HG03196 (cell line): Measurements from ENCODE around the gene TECR.
"Not testable (repeated sequence)": the region's sequence is repeated elsewhere in the genome, so short reads cannot be mapped to it uniquely, and the experiment has no call there.

Experiments used
- ATAC-seq: cut with Tn5 transposase; IDR thresholded peaks from one replicate; pipeline ENCODE4 v1.9.1; 2021; ENCODE audit not compliant: unreplicated experiment

The TECR gene

DNA sequence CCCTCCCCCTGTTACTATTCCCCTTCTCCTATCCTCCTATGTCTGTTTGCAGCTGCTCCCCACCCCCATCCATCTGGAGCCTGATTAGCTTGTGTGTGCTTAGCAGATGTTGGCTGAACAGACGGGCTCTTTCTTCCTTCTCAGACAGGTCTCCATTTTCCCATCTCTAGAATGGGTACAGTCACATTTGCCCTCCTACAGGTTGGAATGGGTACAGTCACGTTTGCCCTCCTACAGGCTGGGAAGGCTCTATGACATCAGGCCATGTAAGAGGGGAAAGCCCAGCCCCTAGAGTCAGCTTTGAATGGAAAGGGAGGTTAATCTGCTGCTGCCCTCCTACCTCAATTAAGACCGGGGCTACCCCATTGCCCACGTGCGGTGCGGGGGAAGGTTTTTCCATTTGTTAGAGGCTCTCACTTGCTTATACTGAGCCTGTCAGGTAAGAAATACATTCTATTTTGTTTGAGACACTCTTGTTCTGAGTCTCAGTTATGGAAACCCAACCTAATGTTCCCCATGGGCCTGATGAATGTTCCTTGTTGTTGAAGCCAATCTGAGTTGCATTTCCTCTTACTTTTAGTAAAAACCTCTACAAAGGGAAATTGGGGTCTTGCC is 51.3 kb downstream of the TECR start:
- no peak for ATAC-seq

DNA sequence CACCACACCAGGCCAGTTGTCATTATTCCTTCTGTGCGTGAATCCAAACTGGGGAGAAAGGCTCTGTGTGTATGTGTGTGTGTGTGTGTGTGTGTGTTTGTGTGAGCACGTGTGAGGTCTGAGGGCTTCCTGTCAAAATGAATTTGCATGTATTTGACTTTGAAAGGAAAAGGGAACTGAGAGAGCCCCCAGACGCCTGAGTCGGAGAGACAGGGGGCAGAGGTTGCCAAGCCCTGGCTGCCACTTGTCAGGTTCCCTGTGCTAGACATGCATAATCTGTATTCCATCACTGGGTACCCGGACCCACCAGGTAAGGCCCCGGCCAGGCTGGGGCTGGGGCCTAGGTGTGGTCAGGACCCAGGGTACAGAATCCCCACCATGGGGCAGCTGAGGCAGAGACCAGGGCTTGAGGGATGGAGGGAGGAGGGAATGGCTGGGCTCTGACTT is 53.5 kb downstream of the TECR start, which contains the start of gene CLEC17A:
Gene CLEC17A, plus strand, starts transcription at position 191 of the 447 bp plus-strand sequence. Its CDS starts 77 bp downstream, at position 268.
- ATAC-seq: no peak

DNA sequence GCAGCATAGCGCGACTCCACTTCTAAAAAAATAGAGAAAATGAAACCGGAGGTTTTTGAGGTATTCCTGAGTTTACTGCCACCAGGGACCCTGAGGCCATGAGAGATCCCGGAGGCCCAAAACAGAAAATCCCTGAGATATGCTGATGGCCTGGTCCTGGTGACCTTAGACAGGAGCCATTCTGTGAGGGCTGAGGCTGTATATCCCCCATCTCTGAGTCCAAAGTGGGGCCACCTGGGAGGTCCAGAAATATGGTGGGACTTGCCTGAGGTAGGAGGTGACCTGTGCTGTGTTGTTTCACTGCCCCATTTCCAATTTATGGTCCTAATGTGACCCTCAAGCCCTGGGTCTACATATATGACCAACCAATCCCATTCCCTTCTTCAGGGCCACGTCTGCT is 55.0 kb downstream of the TECR start:
- ATAC-seq: not testable (repeated sequence)

DNA sequence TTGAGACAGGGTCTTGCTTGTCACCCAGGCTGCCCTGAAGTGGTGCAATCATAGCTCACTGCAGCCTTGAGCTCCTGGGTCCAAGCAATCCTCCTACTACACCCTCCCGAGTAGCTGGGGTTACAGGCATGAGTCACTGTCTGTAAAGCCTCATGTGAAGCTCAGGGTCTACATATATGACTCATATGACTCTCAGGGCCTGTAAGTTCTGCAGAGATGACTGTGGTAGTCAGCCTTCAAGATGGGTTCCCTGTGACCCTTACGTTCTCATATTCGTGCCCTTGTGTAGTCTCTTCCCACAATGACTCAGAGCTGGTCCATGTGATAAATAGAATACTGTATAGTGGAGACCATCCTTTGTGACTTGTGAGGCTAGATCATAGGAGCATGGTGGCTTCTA is 55.8 kb downstream of the TECR start:
- peak; percentile 69 for ATAC-seq

DNA sequence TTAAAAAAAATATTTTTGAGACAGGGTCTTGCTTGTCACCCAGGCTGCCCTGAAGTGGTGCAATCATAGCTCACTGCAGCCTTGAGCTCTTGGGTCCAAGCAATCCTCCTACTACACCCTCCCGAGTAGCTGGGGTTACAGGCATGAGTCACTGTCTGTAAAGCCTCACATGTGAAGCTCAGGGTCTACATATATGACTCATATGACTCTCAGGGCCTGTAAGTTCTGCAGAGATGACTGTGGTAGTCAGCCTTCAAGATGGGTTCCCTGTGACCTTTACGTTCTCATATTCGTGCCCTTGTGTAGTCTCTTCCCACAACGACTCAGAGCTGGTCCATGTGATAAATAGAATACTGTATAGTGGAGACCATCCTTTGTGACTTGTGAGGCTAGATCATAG is 60.0 kb downstream of the TECR start:
- ATAC-seq: not testable (repeated sequence)

DNA sequence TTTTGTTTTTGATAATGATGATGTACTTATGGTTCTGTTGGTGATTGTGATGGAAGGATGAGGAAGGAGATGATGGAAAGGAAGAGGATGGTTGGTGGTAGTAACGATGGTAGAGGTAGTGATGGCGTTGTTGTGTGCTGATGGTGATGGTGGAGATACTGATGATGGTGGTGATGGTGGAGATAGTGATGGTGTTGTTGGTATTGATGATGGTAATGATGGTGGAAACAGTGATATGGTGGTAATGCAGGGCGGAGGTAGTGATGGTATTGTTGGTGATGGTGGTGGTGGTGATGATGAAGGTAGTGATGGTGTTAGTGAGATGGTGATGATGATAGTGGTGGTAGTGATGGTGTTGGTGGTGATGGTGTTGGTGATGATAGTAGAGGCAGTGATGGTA is 66.2 kb downstream of the TECR start:
- ATAC-seq: no peak

DNA sequence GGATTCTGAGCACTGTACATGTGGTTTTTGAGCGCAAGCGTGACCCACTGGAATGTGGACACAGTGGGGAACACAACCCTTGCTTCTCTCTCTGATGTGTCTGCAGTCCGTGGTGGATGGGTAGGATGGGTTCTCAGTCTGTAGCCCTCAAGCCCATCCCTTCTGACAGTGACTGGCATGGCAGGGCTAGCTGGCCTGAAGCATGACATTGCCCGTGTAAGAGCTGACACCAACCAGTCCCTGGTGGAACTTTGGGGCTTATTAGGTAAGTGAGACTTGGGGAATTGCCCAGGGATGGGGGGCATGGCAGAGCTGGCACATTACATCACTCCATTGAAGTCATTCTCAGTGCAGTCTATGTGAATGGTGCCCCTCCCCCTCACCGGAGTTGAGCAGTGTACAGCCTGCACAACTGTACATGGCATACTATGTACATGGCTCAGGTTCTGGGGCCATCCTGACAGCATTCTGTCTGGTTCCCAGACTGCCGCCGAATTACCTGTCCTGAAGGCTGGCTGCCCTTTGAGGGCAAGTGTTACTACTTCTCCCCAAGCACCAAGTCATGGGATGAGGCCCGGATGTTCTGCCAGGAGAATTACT is 70.3 kb downstream of the TECR start:
- ATAC-seq: no peak

DNA sequence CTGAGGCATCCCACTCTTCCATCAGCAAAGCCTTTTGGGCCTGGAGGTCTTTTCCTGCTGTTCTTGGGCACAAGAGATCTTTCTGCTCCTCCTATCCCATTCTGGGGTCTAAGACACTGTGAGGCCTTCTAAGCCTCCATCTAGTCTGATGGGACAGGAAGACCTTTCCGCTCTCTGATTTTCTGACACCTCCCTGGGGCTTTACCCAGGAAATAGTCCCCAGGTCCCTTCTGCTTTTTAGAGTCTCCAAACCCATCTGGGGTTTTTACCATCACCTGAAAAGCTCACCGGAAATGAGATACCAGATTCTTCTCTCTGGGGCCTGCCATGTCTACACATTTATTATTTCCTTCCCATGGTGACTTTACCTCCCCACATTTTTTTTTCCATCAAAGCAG is 74.6 kb downstream of the TECR start:
- ATAC-seq: peak; percentile 79

DNA sequence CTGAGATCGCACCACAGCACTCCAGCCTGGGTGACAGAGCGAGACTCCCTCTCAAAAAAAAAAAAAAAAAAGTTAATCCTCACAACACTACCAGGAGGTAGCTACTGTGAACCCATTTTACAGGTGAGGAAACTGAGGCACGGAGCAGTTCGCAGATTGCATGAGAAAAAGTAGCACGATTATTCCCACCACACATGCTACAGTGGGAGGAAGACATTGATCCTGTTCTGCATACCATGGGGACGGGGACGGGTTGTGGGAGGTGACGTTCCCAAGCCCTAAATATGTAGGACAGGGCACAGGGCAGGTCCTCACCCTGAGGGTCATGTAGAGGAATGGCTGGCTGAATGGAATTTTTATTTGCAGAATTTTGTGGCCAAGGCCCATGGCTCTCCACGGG is 77.2 kb downstream of the TECR start:
- ATAC-seq: no peak

DNA sequence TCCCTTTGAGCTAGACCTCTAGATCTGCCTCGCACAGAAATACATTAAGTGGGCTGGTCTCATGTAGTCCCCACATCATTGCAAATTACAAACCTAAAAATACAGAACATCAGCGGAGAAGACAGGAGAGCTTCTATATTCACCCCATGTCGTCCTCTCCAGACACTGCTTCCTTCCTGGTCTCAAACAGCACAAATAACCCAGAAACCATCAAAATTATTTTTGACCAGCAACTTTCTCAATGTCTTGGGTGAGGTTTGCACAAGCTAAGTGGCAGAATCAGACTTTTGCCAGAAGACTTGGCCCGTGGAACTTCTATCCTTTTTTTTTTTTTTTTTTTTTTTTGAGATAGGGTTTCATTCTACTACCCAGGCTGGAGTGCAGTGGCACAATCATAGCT is 81.7 kb downstream of the TECR start:
- ATAC-seq: no peak

DNA sequence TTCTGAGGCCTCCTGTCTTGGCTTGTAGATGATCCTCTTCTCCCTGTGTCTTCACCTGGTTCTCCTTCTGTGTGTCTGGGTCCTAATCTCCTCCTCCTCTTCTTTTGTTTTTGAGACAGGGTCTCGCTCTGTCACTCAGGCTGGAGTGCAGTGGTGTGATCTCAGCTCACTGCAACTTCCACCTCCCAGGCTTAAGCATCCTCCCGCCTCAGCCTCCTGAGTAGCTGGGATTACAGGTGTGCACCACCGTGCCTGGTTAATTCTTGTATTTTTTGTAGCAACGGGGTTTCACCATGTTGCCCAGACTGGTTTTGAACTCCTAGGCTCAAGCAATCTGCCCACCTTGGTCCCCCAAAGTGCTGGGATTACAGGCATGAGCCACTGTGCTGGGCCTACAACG is 82.8 kb downstream of the TECR start:
- not testable (repeated sequence) for ATAC-seq

DNA sequence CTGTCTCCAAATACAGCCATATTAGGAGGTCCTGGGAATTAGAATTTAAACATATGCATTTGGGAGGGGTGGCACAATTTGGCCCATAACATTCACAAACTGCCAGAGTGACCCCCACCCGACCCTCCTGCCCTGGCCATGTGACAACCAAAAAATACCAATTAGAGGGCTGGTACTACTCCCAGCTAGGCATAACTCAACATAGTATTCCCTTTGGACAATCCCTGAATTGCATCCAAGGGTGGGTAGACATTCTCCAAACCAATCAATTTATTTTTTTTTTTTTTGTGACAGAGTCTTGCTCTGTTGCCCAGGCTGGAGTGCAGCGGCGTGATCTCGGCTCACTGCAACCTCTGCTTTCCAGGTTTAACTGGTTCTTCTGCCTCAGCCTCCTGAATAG is 83.3 kb downstream of the TECR start:
- ATAC-seq: no peak

DNA sequence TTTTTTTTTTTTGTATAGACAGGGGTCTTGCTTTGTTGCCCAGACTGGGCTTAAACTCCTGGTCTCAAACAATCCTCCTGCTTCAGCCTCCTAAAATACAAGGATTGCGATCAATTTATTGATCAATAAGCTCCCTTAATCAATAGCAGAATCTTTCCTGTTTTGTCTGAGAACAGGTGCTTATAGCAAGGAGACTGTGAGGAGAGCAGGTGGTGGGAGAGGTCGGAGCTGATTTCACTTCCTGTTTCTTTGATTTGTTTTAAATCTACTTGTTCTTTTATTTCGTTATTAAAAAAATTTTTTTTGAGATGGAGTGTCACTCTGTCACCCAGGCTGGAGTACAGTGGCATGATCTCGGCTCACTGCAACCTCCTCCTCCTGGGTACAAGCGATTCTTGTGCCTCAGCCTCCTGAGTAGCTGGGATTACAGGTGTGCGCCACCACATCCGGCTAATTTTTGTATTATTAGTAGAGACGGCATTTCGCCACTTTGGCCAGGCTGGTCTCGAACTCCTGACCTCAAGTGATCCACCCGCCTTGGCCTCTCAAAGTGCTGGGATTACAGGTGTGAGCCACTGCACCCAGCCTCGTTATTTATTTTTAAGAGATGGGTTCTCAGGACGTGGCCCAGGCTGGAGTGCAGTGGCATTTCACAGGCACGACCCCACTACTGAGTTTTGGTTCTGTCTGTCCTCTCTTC is 84.2 kb downstream of the TECR start:
- not testable (repeated sequence) for ATAC-seq

DNA sequence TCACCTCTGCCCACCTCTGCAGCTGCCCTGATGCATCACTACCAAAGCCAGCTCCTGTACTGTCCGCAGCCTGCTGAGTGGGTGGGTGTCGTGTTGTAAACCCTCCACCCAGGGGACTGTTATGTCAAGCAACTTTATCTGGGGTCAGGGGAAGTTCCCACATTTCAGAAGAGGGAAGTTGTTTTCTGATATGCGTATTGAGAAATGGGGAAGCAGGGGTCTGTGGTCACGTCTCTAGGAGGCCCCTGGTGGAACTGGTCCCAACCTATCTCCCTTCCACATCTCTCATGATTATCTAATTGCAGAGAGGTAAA is 84.7 kb downstream of the TECR start:
- no peak for ATAC-seq
